ENCODE results near the gene ZNF813.
"Not testable (repeated sequence)": the region's sequence is repeated elsewhere in the genome, so short reads cannot be mapped to it uniquely, and the experiment has no call there.

ZNF813 gene

GRCh38 chr19:53509443-53509842, 41.9 kb downstream of the ZNF813 start:
- whole genome bisulfite sequencing (ENCODE audit: extremely low coverage, insufficient coverage, low lambda C conversion rate): no CpG with 5 or more reads among the region's 3 CpGs
- Histone ChIP-seq H3K79me1 (ENCODE audit: low read length) (no peaks in the 10 kb centered on the region), H3K27me3 (ENCODE audit: insufficient read depth, low read length, poor library complexity) (no peaks in the 10 kb centered on the region), H3K18ac (ENCODE audit: low read length) (no peak overlapping the region), H2BK15ac (replicated peaks; ENCODE audit: low read depth) (no peak overlapping the region), H2BK120ac (ENCODE audit: low read depth, low read length) (no peak overlapping the region), H3K23ac (ENCODE audit: low read length) (no peak overlapping the region), H3K36me3 (ENCODE audit: control insufficient read depth, insufficient read depth, low read length) (no peaks in the 10 kb centered on the region), H2BK5ac (ENCODE audit: low read length) (no peak overlapping the region), H3K79me2 (ENCODE audit: control insufficient read depth, insufficient read depth, low read length) (no peaks in the 10 kb centered on the region), H3K9ac (ENCODE audit: low read length) (no peak overlapping the region), H3K4me1 (ENCODE audit: control insufficient read depth, low read depth, low read length) (no peaks in the 10 kb centered on the region), H3K4ac (ENCODE audit: low read depth, low read length) (no peak overlapping the region), H2AK5ac (ENCODE audit: low read length) (no peak overlapping the region), H4K5ac (ENCODE audit: low read length) (no peak overlapping the region), H3K4me3 (ENCODE audit: low read length) (no peak overlapping the region), H3K56ac (ENCODE audit: low read length) (no peak overlapping the region), H4K8ac (ENCODE audit: low read depth, low read length) (no peak overlapping the region), H3K4me2 (ENCODE audit: low read length) (no peak overlapping the region), H3K27ac (ENCODE audit: low read depth, low read length) (no peak overlapping the region)
- DNase-seq: no peak

GRCh38 chr19:53509845-53510244, 42.3 kb downstream of the ZNF813 start:
- no peak overlapping the region for H2BK5ac ChIP-seq (ENCODE audit: low read length)
- H2BK120ac ChIP-seq (ENCODE audit: low read depth, low read length): no peak overlapping the region
- no peak overlapping the region for H3K9ac ChIP-seq (ENCODE audit: low read length)
- no peak overlapping the region for H3K4ac ChIP-seq (ENCODE audit: low read depth, low read length)
- H3K4me3 ChIP-seq (ENCODE audit: low read length): no peak overlapping the region
- no peaks in the 10 kb centered on the region for H3K4me1 ChIP-seq (ENCODE audit: control insufficient read depth, low read depth, low read length)
- WGBS (ENCODE audit: extremely low coverage, insufficient coverage, low lambda C conversion rate): no CpG with 5 or more reads among the region's 5 CpGs
- H3K36me3 ChIP-seq (ENCODE audit: control insufficient read depth, insufficient read depth, low read length): no peaks in the 10 kb centered on the region
- H3K79me2 ChIP-seq (ENCODE audit: control insufficient read depth, insufficient read depth, low read length): no peaks in the 10 kb centered on the region
- H3K27ac ChIP-seq (ENCODE audit: low read depth, low read length): no peak overlapping the region
- H3K79me1 ChIP-seq (ENCODE audit: low read length): no peaks in the 10 kb centered on the region
- no peak overlapping the region for H2AK5ac ChIP-seq (ENCODE audit: low read length)
- no peak overlapping the region for H3K23ac ChIP-seq (ENCODE audit: low read length)
- H3K56ac ChIP-seq (ENCODE audit: low read length): no peak overlapping the region
- H2BK15ac ChIP-seq (replicated peaks; ENCODE audit: low read depth): no peak overlapping the region
- no peak overlapping the region for H3K4me2 ChIP-seq (ENCODE audit: low read length)
- no peak overlapping the region for H4K5ac ChIP-seq (ENCODE audit: low read length)
- H3K18ac ChIP-seq (ENCODE audit: low read length): no peak overlapping the region
- DNase-seq: no peak
- no peak overlapping the region for H4K8ac ChIP-seq (ENCODE audit: low read depth, low read length)
- no peaks in the 10 kb centered on the region for H3K27me3 ChIP-seq (ENCODE audit: insufficient read depth, low read length, poor library complexity)

GRCh38 chr19:53511357-53511756, 43.8 kb downstream of the ZNF813 start:
- Histone ChIP-seq H2BK5ac (ENCODE audit: low read length) (no peak overlapping the region), H3K4me2 (ENCODE audit: low read length) (no peak overlapping the region), H4K5ac (ENCODE audit: low read length) (no peak overlapping the region), H3K79me2 (ENCODE audit: control insufficient read depth, insufficient read depth, low read length) (no peaks in the 10 kb centered on the region), H3K9ac (ENCODE audit: low read length) (no peak overlapping the region), H4K8ac (ENCODE audit: low read depth, low read length) (no peak overlapping the region), H3K79me1 (ENCODE audit: low read length) (no peaks in the 10 kb centered on the region), H3K4me3 (ENCODE audit: low read length) (no peak overlapping the region), H3K27ac (ENCODE audit: low read depth, low read length) (no peak overlapping the region), H3K36me3 (ENCODE audit: control insufficient read depth, insufficient read depth, low read length) (no peaks in the 10 kb centered on the region), H3K27me3 (ENCODE audit: insufficient read depth, low read length, poor library complexity) (no peaks in the 10 kb centered on the region), H3K18ac (ENCODE audit: low read length) (no peak overlapping the region), H3K4me1 (ENCODE audit: control insufficient read depth, low read depth, low read length) (no peaks in the 10 kb centered on the region), H3K56ac (ENCODE audit: low read length) (no peak overlapping the region), H3K23ac (ENCODE audit: low read length) (no peak overlapping the region), H2AK5ac (ENCODE audit: low read length) (no peak overlapping the region), H3K4ac (ENCODE audit: low read depth, low read length) (no peak overlapping the region), H2BK15ac (replicated peaks; ENCODE audit: low read depth) (no peak overlapping the region), H2BK120ac (ENCODE audit: low read depth, low read length) (no peak overlapping the region)
- WGBS (ENCODE audit: extremely low coverage, insufficient coverage, low lambda C conversion rate): no CpG with 5 or more reads among the region's 2 CpGs
- DNase-seq: no peak

GRCh38 chr19:53511933-53512374, 44.4 kb downstream of the ZNF813 start:
- Histone ChIP-seq H3K56ac (ENCODE audit: low read length) (no peak overlapping the region), H2BK5ac (ENCODE audit: low read length) (no peak overlapping the region), H2BK120ac (ENCODE audit: low read depth, low read length) (no peak overlapping the region), H3K79me2 (ENCODE audit: control insufficient read depth, insufficient read depth, low read length) (no peaks in the 10 kb centered on the region), H3K23ac (ENCODE audit: low read length) (no peak overlapping the region), H2BK15ac (replicated peaks; ENCODE audit: low read depth) (no peak overlapping the region), H2AK5ac (ENCODE audit: low read length) (no peak overlapping the region), H3K4me1 (ENCODE audit: control insufficient read depth, low read depth, low read length) (no peaks in the 10 kb centered on the region), H3K18ac (ENCODE audit: low read length) (no peak overlapping the region), H3K36me3 (ENCODE audit: control insufficient read depth, insufficient read depth, low read length) (no peaks in the 10 kb centered on the region), H3K9ac (ENCODE audit: low read length) (no peak overlapping the region), H3K27ac (ENCODE audit: low read depth, low read length) (no peak overlapping the region), H3K27me3 (ENCODE audit: insufficient read depth, low read length, poor library complexity) (no peaks in the 10 kb centered on the region), H3K4me3 (ENCODE audit: low read length) (no peak overlapping the region), H4K5ac (ENCODE audit: low read length) (no peak overlapping the region), H3K79me1 (ENCODE audit: low read length) (no peaks in the 10 kb centered on the region), H3K4ac (ENCODE audit: low read depth, low read length) (no peak overlapping the region), H4K8ac (ENCODE audit: low read depth, low read length) (no peak overlapping the region), H3K4me2 (ENCODE audit: low read length) (no peak overlapping the region)
- WGBS (ENCODE audit: extremely low coverage, insufficient coverage, low lambda C conversion rate): no CpG with 5 or more reads among the region's 11 CpGs
- DNase-seq: peak; percentile 94

- not testable (repeated sequence) for H4K5ac ChIP-seq (ENCODE audit: low read length); H3K4ac ChIP-seq (ENCODE audit: low read depth, low read length); H3K56ac ChIP-seq (ENCODE audit: low read length); H2AK5ac ChIP-seq (ENCODE audit: low read length); H2BK5ac ChIP-seq (ENCODE audit: low read length); H2BK120ac ChIP-seq (ENCODE audit: low read depth, low read length); H4K8ac ChIP-seq (ENCODE audit: low read depth, low read length); H3K79me2 ChIP-seq (ENCODE audit: control insufficient read depth, insufficient read depth, low read length); H3K23ac ChIP-seq (ENCODE audit: low read length); H2BK15ac ChIP-seq (replicated peaks; ENCODE audit: low read depth); H3K4me2 ChIP-seq (ENCODE audit: low read length); H3K4me1 ChIP-seq (ENCODE audit: control insufficient read depth, low read depth, low read length); H3K27ac ChIP-seq (ENCODE audit: low read depth, low read length); DNase-seq; H3K18ac ChIP-seq (ENCODE audit: low read length); H3K79me1 ChIP-seq (ENCODE audit: low read length); H3K9ac ChIP-seq (ENCODE audit: low read length); H3K36me3 ChIP-seq (ENCODE audit: control insufficient read depth, insufficient read depth, low read length); H3K4me3 ChIP-seq (ENCODE audit: low read length); H3K27me3 ChIP-seq (ENCODE audit: insufficient read depth, low read length, poor library complexity)
- WGBS (ENCODE audit: extremely low coverage, insufficient coverage, low lambda C conversion rate): no CpG with 5 or more reads among the region's 3 CpGs
These were observed 47.5 kb downstream of the ZNF813 start for GRCh38 chr19:53515047-53515446.

- H2BK5ac ChIP-seq (ENCODE audit: low read length): no peak overlapping the region
- H3K4me1 ChIP-seq (ENCODE audit: control insufficient read depth, low read depth, low read length): peaks cover 2% of the 10 kb centered on the region
- H3K9ac ChIP-seq (ENCODE audit: low read length): no peak overlapping the region
- DNase-seq: no peak
- no peak overlapping the region for H3K4me2 ChIP-seq (ENCODE audit: low read length)
- H3K18ac ChIP-seq (ENCODE audit: low read length): no peak overlapping the region
- no peak overlapping the region for H2BK15ac ChIP-seq (replicated peaks; ENCODE audit: low read depth)
- no peak overlapping the region for H2AK5ac ChIP-seq (ENCODE audit: low read length)
- peaks cover 11% of the 10 kb centered on the region for H3K79me2 ChIP-seq (ENCODE audit: control insufficient read depth, insufficient read depth, low read length)
- peaks cover 8% of the 10 kb centered on the region for H3K79me1 ChIP-seq (ENCODE audit: low read length)
- no peak overlapping the region for H3K4ac ChIP-seq (ENCODE audit: low read depth, low read length)
- no CpG with 5 or more reads among the region's 5 CpGs for WGBS (ENCODE audit: extremely low coverage, insufficient coverage, low lambda C conversion rate)
- no peak overlapping the region for H2BK120ac ChIP-seq (ENCODE audit: low read depth, low read length)
- no peak overlapping the region for H3K27ac ChIP-seq (ENCODE audit: low read depth, low read length)
- no peaks in the 10 kb centered on the region for H3K27me3 ChIP-seq (ENCODE audit: insufficient read depth, low read length, poor library complexity)
- H3K56ac ChIP-seq (ENCODE audit: low read length): no peak overlapping the region
- H3K23ac ChIP-seq (ENCODE audit: low read length): no peak overlapping the region
- H3K4me3 ChIP-seq (ENCODE audit: low read length): no peak overlapping the region
- no peak overlapping the region for H4K5ac ChIP-seq (ENCODE audit: low read length)
- H4K8ac ChIP-seq (ENCODE audit: low read depth, low read length): no peak overlapping the region
- H3K36me3 ChIP-seq (ENCODE audit: control insufficient read depth, insufficient read depth, low read length): no peaks in the 10 kb centered on the region
These were observed 49.7 kb downstream of the ZNF813 start for GRCh38 chr19:53517114-53517741.
